Endodermal cell (in vitro differentiated cells): ENCODE results near the gene SLC35F6. TPM values are rescaled to one million over a fixed set of nuclear protein-coding genes. Genes with fewer than 3 reads are reported as not detected.

ENCODE experiments used
- DNase-seq: peaks from one replicate; pipeline ENCODE4 v3.0.0-alpha.2; 2017
- H3K27ac ChIP-seq: 2 replicates; pipeline ENCODE4 v1.5.1; 2013; ENCODE audit warnings: mild to moderate bottlenecking, low read depth, low read length, moderate library complexity
- H3K27me3 ChIP-seq: 2 replicates; pipeline ENCODE4 v1.6.1; 2013; ENCODE audit warnings: mild to moderate bottlenecking, low read length, moderate library complexity; ENCODE audit not compliant: insufficient read depth, control insufficient read depth, poor library complexity, severe bottlenecking
- H3K36me3 ChIP-seq: 2 replicates; pipeline ENCODE4 v1.7.0; 2013; ENCODE audit warnings: mild to moderate bottlenecking, low read length, moderate library complexity; ENCODE audit not compliant: control insufficient read depth, insufficient read depth
- H3K4me1 ChIP-seq: one replicate; pipeline ENCODE4 v1.7.0; 2013; ENCODE audit warnings: low read length; ENCODE audit not compliant: control insufficient read depth, insufficient read depth
- H3K4me3 ChIP-seq: 2 replicates; pipeline ENCODE4 v1.5.1; 2013; ENCODE audit warnings: mild to moderate bottlenecking, low read length, moderate library complexity
- H3K9ac ChIP-seq: 2 replicates; pipeline ENCODE4 v1.6.1; 2013; ENCODE audit warnings: mild to moderate bottlenecking, low read length, moderate library complexity; ENCODE audit not compliant: poor library complexity, severe bottlenecking; ENCODE audit errors: extremely low read depth
- H3K9me3 ChIP-seq: 2 replicates; pipeline ENCODE4 v1.6.1; 2013; ENCODE audit warnings: mild to moderate bottlenecking, low read length, moderate library complexity; ENCODE audit not compliant: control insufficient read depth
- H3K27ac Mint-ChIP-seq: 2 replicates; pipeline ENCODE4 v1.8.0; 2020; ENCODE audit warnings: mixed read lengths
- H3K27me3 Mint-ChIP-seq: 2 replicates; pipeline ENCODE4 v1.8.0; 2021; ENCODE audit warnings: mild to moderate bottlenecking, mixed read lengths; ENCODE audit not compliant: insufficient read depth
- H3K36me3 Mint-ChIP-seq: 2 replicates; pipeline ENCODE4 v1.8.0; 2020; ENCODE audit warnings: low read depth, mixed read lengths
- H3K4me1 Mint-ChIP-seq: 2 replicates; pipeline ENCODE4 v1.8.0; 2020; ENCODE audit warnings: mixed read lengths
- H3K4me3 Mint-ChIP-seq: 2 replicates; pipeline ENCODE4 v1.8.0; 2020; ENCODE audit warnings: mild to moderate bottlenecking, moderate library complexity, mixed read lengths
- H3K9me3 Mint-ChIP-seq: 2 replicates; pipeline ENCODE4 v1.8.0; 2020; ENCODE audit warnings: mild to moderate bottlenecking, mixed read lengths
- CTCF ChIP-seq: fragments of 200-600 bp; sonication (generic); conservative IDR thresholded peaks from 2 replicates; pipeline ENCODE4 v1.5.0; 2021; ENCODE audit warnings: antibody characterized with exemption, mild to moderate bottlenecking
- WGBS, 2 experiments: methylation state at CpG; one replicate each; pipeline versions ENCODE4 v1.1.5 to v1.1.7; 2013; ENCODE audit warnings: missing lambda C conversion rate in 2 of 2, mixed read lengths in 1 of 2; ENCODE audit not compliant: insufficient coverage in 1 of 2, insufficient read length in 1 of 2; 5-methylcytosine and 5-hydroxymethylcytosine counted together
- total RNA-seq, 2 donors: library from RNA; stranded (reverse); fragmentation: NEBNext Ultra II Directional in 1 of 2; extraction: Animal tissue kit (Norgen Biotek cat#: 25700) in 1 of 2; gene quantifications; 2 replicates in 1 of 2; 3 replicates in 1 of 2; pipeline ENCODE4 v1.2.1, GENCODE V29; 2021

SLC35F6 gene
- total RNA-seq, 2 donors from 2014 or later = 23.3 to 24.8 TPM

GRCh38 chr2:26772064-26773001 lies 8.2 kb downstream of the SLC35F6 start:
- Mint-ChIP-seq H3K4me3 (no peak overlapping the region), H3K36me3 (peaks cover 19% of the 10 kb centered on the region), H3K27ac (peak overlapping the region; percentile 18), H3K9me3 (no peaks in the 10 kb centered on the region), H3K27me3 (no peaks in the 10 kb centered on the region), H3K4me1 (peaks cover 7% of the 10 kb centered on the region)
- H3K4me3 ChIP-seq = no peak overlapping the region
- H3K27me3 ChIP-seq = no peaks in the 10 kb centered on the region
- 92 to 93% methylated on average over 10 to 13 of the region's 13 CpGs for WGBS, 2 experiments
- H3K9ac ChIP-seq = no peak overlapping the region
- no peaks in the 10 kb centered on the region for H3K9me3 ChIP-seq
- H3K27ac ChIP-seq = no peak overlapping the region
- H3K4me1 ChIP-seq = no peaks in the 10 kb centered on the region
- H3K36me3 ChIP-seq = peaks cover 22% of the 10 kb centered on the region
- no peak for TF ChIP-seq CTCF
- DNase-seq = no peak

GRCh38 chr2:26776195-26776800 lies 12.2 kb downstream of the SLC35F6 start:
- H3K36me3 Mint-ChIP-seq = peaks cover 48% of the 10 kb centered on the region
- H3K9ac ChIP-seq = no peak overlapping the region
- no peak overlapping the region for H3K4me3 ChIP-seq
- H3K27me3 ChIP-seq = no peaks in the 10 kb centered on the region
- no peak overlapping the region for H3K27ac Mint-ChIP-seq
- WGBS, 2 experiments = 92 to 95% methylated on average over 2 to 5 of the region's 5 CpGs
- H3K36me3 ChIP-seq = peaks cover 50% of the 10 kb centered on the region
- no peaks in the 10 kb centered on the region for H3K27me3 Mint-ChIP-seq
- no peaks in the 10 kb centered on the region for H3K4me1 ChIP-seq
- DNase-seq = no peak
- no peak overlapping the region for H3K4me3 Mint-ChIP-seq
- H3K27ac ChIP-seq = no peak overlapping the region
- peaks cover 5% of the 10 kb centered on the region for H3K4me1 Mint-ChIP-seq
- TF ChIP-seq CTCF = no peak
- no peaks in the 10 kb centered on the region for H3K9me3 ChIP-seq
- H3K9me3 Mint-ChIP-seq = no peaks in the 10 kb centered on the region

GRCh38 chr2:26778098-26778497 lies 14.0 kb downstream of the SLC35F6 start:
- H3K4me3 Mint-ChIP-seq = no peak overlapping the region
- Histone ChIP-seq H3K9me3 (no peaks in the 10 kb centered on the region), H3K4me3 (no peak overlapping the region), H3K27ac (no peak overlapping the region), H3K9ac (no peak overlapping the region), H3K36me3 (peaks cover 55% of the 10 kb centered on the region), H3K27me3 (no peaks in the 10 kb centered on the region), H3K4me1 (no peaks in the 10 kb centered on the region)
- H3K36me3 Mint-ChIP-seq = peaks cover 51% of the 10 kb centered on the region
- no peak overlapping the region for H3K27ac Mint-ChIP-seq
- H3K27me3 Mint-ChIP-seq = no peaks in the 10 kb centered on the region
- 95 to 100% methylated on average over 8 to 18 of the region's 18 CpGs for WGBS, 2 experiments
- no peaks in the 10 kb centered on the region for H3K9me3 Mint-ChIP-seq
- no peaks in the 10 kb centered on the region for H3K4me1 Mint-ChIP-seq
- no peak for TF ChIP-seq CTCF
- DNase-seq = no peak
